OCI-LY3 (cell line): ENCODE measurements around the gene MYOF.

Source experiments
- EZH2phosphoT487 ChIP-seq: fragments of 200-600 bp; shearing (Covaris generic); IDR thresholded peaks from 2 replicates; pipeline ENCODE4 v1.6.1; 2018; ENCODE audit warnings: antibody characterized with exemption, mixed run types, low read depth
- TF ChIP-seq, protein P1 (sequence below): fragments of 200-600, 300-600 bp; sonication (generic); IDR thresholded peaks from 2 replicates; pipeline ENCODE4 v1.5.1; 2014; ENCODE audit warnings: antibody characterized with exemption, low read length, low read depth

DNA sequence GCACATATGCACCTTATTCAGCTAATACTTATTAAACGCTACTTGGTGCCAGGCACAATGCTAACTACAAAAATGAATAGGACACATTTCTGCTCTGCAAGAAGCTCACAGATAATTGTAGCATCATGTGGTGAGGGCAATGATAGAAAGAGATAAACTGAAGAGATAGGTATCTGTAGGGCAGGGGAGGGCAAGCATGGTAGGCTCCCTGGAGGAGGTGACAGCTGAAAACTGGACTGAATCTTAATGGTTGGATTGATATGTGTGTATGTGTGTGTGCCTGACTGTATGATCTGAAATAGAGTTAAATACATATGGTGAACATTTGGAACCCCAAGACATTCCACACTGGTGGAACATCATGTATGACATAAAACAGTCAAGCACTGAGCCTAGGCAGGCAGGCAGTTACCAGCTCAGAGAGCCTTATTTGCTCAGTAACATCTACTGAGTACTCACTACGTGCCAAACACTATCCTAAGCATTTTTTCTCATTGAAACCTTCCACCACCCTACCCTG lies 9.5 kb upstream of the MYOF start:
- TF ChIP-seq, protein P1, sequence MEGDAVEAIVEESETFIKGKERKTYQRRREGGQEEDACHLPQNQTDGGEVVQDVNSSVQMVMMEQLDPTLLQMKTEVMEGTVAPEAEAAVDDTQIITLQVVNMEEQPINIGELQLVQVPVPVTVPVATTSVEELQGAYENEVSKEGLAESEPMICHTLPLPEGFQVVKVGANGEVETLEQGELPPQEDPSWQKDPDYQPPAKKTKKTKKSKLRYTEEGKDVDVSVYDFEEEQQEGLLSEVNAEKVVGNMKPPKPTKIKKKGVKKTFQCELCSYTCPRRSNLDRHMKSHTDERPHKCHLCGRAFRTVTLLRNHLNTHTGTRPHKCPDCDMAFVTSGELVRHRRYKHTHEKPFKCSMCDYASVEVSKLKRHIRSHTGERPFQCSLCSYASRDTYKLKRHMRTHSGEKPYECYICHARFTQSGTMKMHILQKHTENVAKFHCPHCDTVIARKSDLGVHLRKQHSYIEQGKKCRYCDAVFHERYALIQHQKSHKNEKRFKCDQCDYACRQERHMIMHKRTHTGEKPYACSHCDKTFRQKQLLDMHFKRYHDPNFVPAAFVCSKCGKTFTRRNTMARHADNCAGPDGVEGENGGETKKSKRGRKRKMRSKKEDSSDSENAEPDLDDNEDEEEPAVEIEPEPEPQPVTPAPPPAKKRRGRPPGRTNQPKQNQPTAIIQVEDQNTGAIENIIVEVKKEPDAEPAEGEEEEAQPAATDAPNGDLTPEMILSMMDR = no peak
- TF ChIP-seq EZH2phosphoT487 = no peak
